Measurements from ENCODE around the gene C19orf18. TPM values are rescaled to one million over a fixed set of nuclear protein-coding genes. Genes with fewer than 3 reads are reported as not detected.

C19orf18 gene
- total and polyA plus RNA-seq, 4 donors, result 0.14 to 0.58 (median 0.23) TPM; not detected in 1

- TF ChIP-seq, protein P1, sequence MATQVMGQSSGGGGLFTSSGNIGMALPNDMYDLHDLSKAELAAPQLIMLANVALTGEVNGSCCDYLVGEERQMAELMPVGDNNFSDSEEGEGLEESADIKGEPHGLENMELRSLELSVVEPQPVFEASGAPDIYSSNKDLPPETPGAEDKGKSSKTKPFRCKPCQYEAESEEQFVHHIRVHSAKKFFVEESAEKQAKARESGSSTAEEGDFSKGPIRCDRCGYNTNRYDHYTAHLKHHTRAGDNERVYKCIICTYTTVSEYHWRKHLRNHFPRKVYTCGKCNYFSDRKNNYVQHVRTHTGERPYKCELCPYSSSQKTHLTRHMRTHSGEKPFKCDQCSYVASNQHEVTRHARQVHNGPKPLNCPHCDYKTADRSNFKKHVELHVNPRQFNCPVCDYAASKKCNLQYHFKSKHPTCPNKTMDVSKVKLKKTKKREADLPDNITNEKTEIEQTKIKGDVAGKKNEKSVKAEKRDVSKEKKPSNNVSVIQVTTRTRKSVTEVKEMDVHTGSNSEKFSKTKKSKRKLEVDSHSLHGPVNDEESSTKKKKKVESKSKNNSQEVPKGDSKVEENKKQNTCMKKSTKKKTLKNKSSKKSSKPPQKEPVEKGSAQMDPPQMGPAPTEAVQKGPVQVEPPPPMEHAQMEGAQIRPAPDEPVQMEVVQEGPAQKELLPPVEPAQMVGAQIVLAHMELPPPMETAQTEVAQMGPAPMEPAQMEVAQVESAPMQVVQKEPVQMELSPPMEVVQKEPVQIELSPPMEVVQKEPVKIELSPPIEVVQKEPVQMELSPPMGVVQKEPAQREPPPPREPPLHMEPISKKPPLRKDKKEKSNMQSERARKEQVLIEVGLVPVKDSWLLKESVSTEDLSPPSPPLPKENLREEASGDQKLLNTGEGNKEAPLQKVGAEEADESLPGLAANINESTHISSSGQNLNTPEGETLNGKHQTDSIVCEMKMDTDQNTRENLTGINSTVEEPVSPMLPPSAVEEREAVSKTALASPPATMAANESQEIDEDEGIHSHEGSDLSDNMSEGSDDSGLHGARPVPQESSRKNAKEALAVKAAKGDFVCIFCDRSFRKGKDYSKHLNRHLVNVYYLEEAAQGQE (IDR thresholded peaks at IDR 0.05), result no peak
- TF ChIP-seq, protein P2, sequence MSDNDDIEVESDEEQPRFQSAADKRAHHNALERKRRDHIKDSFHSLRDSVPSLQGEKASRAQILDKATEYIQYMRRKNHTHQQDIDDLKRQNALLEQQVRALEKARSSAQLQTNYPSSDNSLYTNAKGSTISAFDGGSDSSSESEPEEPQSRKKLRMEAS (IDR thresholded peaks at IDR 0.05), result no peak
- no peak for TF ChIP-seq NR2F2 (IDR thresholded peaks at IDR 0.05)
- TF ChIP-seq JUND (IDR thresholded peaks at IDR 0.05), result no peak
- no peak for TF ChIP-seq GABPA (IDR thresholded peaks at IDR 0.05 in 1 of 2, conservative IDR thresholded peaks at IDR 0.05 in 1 of 2)
Observed at GRCh38 chr19:58010507-58010906, 36.2 kb upstream of the C19orf18 start (continued).

GRCh38 chr19:58009666-58010301 lies 35.5 kb upstream of the C19orf18 start:
- Histone ChIP-seq H3K9ac (ENCODE audit: low read depth in 1 of 2, low read length in 2 of 2) (no peak overlapping the region), H3K27me3 (ENCODE audit: control insufficient read depth in 4 of 4, insufficient read depth in 4 of 4, low read length in 3 of 4) (no peaks in the 10 kb centered on the region), H3K4me1 (ENCODE audit: control insufficient read depth in 4 of 4, insufficient read depth in 4 of 4, low read length in 3 of 4) (no peaks in the 10 kb centered on the region), H3K36me3 (ENCODE audit: control insufficient read depth in 4 of 4, insufficient read depth in 3 of 4, low read depth in 1 of 4, low read length in 3 of 4) (peaks cover 2 to 22% (median 17%) of the 10 kb centered on the region in 4 donors), H3K27ac (ENCODE audit: low read depth in 1 of 2, low read length in 2 of 2) (no peak overlapping the region), H3K9me3 (ENCODE audit: control insufficient read depth in 4 of 4, low read length in 3 of 4) (peaks cover 30 to 70% (median 63%) of the 10 kb centered on the region in 4 donors), H3K4me3 (ENCODE audit: low read depth in 1 of 3, low read length in 3 of 3) (peak overlapping the region in 1 of 3 donors; percentile 36)
- WGBS, result 16% methylated on average over 41 of the region's 41 CpGs
- TF ChIP-seq HNF4G (IDR thresholded peaks at IDR 0.05), result no peak
- no peak for TF ChIP-seq JUND (IDR thresholded peaks at IDR 0.05)
- TF ChIP-seq RXRA (IDR thresholded peaks at IDR 0.05), result no peak
- TF ChIP-seq, protein P3, sequence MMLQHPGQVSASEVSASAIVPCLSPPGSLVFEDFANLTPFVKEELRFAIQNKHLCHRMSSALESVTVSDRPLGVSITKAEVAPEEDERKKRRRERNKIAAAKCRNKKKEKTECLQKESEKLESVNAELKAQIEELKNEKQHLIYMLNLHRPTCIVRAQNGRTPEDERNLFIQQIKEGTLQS (IDR thresholded peaks at IDR 0.05), result no peak
- TF ChIP-seq FOXA1 (IDR thresholded peaks at IDR 0.05), result no peak
- TF ChIP-seq SP1 (IDR thresholded peaks at IDR 0.05), result no peak
- TF ChIP-seq, protein P4, sequence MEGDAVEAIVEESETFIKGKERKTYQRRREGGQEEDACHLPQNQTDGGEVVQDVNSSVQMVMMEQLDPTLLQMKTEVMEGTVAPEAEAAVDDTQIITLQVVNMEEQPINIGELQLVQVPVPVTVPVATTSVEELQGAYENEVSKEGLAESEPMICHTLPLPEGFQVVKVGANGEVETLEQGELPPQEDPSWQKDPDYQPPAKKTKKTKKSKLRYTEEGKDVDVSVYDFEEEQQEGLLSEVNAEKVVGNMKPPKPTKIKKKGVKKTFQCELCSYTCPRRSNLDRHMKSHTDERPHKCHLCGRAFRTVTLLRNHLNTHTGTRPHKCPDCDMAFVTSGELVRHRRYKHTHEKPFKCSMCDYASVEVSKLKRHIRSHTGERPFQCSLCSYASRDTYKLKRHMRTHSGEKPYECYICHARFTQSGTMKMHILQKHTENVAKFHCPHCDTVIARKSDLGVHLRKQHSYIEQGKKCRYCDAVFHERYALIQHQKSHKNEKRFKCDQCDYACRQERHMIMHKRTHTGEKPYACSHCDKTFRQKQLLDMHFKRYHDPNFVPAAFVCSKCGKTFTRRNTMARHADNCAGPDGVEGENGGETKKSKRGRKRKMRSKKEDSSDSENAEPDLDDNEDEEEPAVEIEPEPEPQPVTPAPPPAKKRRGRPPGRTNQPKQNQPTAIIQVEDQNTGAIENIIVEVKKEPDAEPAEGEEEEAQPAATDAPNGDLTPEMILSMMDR (IDR thresholded peaks at IDR 0.05; ENCODE audit: low read depth, low read length, missing input control), result no peak
- no peak for TF ChIP-seq RAD21 (IDR thresholded peaks at IDR 0.05)
- no peak for TF ChIP-seq NR2F2 (IDR thresholded peaks at IDR 0.05)
- no peak for TF ChIP-seq HNF4A (conservative IDR thresholded peaks at IDR 0.05)
- no peak for TF ChIP-seq EGR1 (IDR thresholded peaks at IDR 0.05; ENCODE audit: low read depth in 2 of 2)
- no peak for TF ChIP-seq GABPA (IDR thresholded peaks at IDR 0.05 in 1 of 2, conservative IDR thresholded peaks at IDR 0.05 in 1 of 2)
- TF ChIP-seq, protein P1 (IDR thresholded peaks at IDR 0.05), result no peak
- TF ChIP-seq FOXA2 (IDR thresholded peaks at IDR 0.05), result no peak
- TF ChIP-seq, protein P2 (IDR thresholded peaks at IDR 0.05), result no peak
- TF ChIP-seq, protein P5, sequence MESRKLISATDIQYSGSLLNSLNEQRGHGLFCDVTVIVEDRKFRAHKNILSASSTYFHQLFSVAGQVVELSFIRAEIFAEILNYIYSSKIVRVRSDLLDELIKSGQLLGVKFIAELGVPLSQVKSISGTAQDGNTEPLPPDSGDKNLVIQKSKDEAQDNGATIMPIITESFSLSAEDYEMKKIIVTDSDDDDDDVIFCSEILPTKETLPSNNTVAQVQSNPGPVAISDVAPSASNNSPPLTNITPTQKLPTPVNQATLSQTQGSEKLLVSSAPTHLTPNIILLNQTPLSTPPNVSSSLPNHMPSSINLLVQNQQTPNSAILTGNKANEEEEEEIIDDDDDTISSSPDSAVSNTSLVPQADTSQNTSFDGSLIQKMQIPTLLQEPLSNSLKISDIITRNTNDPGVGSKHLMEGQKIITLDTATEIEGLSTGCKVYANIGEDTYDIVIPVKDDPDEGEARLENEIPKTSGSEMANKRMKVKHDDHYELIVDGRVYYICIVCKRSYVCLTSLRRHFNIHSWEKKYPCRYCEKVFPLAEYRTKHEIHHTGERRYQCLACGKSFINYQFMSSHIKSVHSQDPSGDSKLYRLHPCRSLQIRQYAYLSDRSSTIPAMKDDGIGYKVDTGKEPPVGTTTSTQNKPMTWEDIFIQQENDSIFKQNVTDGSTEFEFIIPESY (IDR thresholded peaks at IDR 0.05), result no peak
- DNase-seq (ENCODE audit: low spot score), result peak; percentile 91

Data from liver (tissue), 9 donors.